K562 (cell line): ENCODE measurements around the gene NAPB. TPM values are rescaled to one million over a fixed set of nuclear protein-coding genes. Genes with fewer than 3 reads are reported as not detected.
A peak's percentile ranks its signal among the peaks of the same experiment; 100 is the strongest.

ENCODE experiments used
- EWSR1 ChIP-seq: fragments of 450-650 bp; IDR thresholded peaks from 2 replicates; pipeline ENCODE4 v1.6.1; 2018; ENCODE audit warnings: borderline replicate concordance, mild to moderate bottlenecking, low read depth, moderate library complexity; ENCODE audit not compliant: partially characterized antibody
- FOXP1 ChIP-seq: sonication (generic); formaldehyde crosslinking; IDR thresholded peaks from 2 replicates; pipeline ENCODE4 v1.8.0; 2022; ENCODE audit warnings: mild to moderate bottlenecking, missing genetic modification reagents
- HNRNPLL ChIP-seq: fragments of 200-400 bp; formaldehyde crosslinking; IDR thresholded peaks from 2 replicates; pipeline ENCODE4 v1.6.1; 2017; ENCODE audit warnings: low read length, low read depth, mild to moderate bottlenecking; ENCODE audit not compliant: poor library complexity, severe bottlenecking
- HNRNPUL1 ChIP-seq: fragments of 200-400 bp; formaldehyde crosslinking; IDR thresholded peaks from 2 replicates; pipeline ENCODE4 v1.6.1; 2017; ENCODE audit warnings: low read length
- IFI16 ChIP-seq: fragments of 250-450 bp; sonication (Bioruptor Pico); IDR thresholded peaks from 2 replicates; pipeline ENCODE4 v2.1.2; 2022; ENCODE audit warnings: mild to moderate bottlenecking, inconsistent platforms
- JUND ChIP-seq, 2 experiments: IDR thresholded peaks; 2 replicates in 1 of 2; 3 replicates in 1 of 2; pipeline ENCODE4 v1.6.1; 2011; ENCODE audit warnings: borderline replicate concordance in 2 of 2, low read depth in 2 of 2, low read length in 2 of 2, improper control_type of control experiment in 1 of 2, missing biosample characterization in 1 of 2, missing genetic modification characterization in 1 of 2, missing genetic modification reagents in 1 of 2
- KDM4B ChIP-seq, 2 experiments: fragments of 450-650 bp in 1 of 2; sonication (generic) in 1 of 2; IDR thresholded peaks; 2 replicates each; pipeline ENCODE4 v1.6.1; 2016 to 2017; ENCODE audit warnings: borderline replicate concordance in 2 of 2, antibody characterized with exemption in 1 of 2, low read depth in 1 of 2, mild to moderate bottlenecking in 1 of 2
- MEF2A ChIP-seq: IDR thresholded peaks from 2 replicates; pipeline ENCODE4 v1.6.1; 2011; ENCODE audit warnings: low read depth, mild to moderate bottlenecking, low read length, moderate library complexity; ENCODE audit not compliant: control insufficient read depth
- NCOA6 ChIP-seq: fragments of 450-650 bp; IDR thresholded peaks from 2 replicates; pipeline ENCODE4 v1.6.1; 2017; ENCODE audit warnings: mild to moderate bottlenecking
- NFIX ChIP-seq: fragments of 250-450 bp; sonication (Bioruptor Pico); IDR thresholded peaks from 2 replicates; pipeline ENCODE4 v1.4.0; 2020; ENCODE audit warnings: low read depth, mild to moderate bottlenecking, moderate library complexity
- RB1 ChIP-seq: fragments of 450-650 bp; IDR thresholded peaks from 2 replicates; pipeline ENCODE4 v1.6.1; 2017; ENCODE audit warnings: low read depth, mild to moderate bottlenecking
- SRF ChIP-seq, 2 experiments: fragments of 250-450, 450-650 bp in 1 of 2; sonication (Bioruptor Pico) in 1 of 2; sonication (generic) in 1 of 2; formaldehyde crosslinking; IDR thresholded peaks; 2 replicates each; pipeline versions ENCODE4 v1.5.0 to v1.5.1; 2020 to 2022; ENCODE audit warnings: mild to moderate bottlenecking in 1 of 2, missing genetic modification reagents in 1 of 2
- SRSF7 ChIP-seq: fragments of 200-400 bp; formaldehyde crosslinking; optimal IDR thresholded peaks from 2 replicates; pipeline ENCODE3; 2017; ENCODE audit warnings: mild to moderate bottlenecking, low read depth, low read length
- TARDBP ChIP-seq: fragments of 450-650 bp; IDR thresholded peaks from 2 replicates; pipeline ENCODE4 v1.6.1; 2016
- THRAP3 ChIP-seq: fragments of 450-650 bp; IDR thresholded peaks from 2 replicates; pipeline ENCODE4 v1.6.1; 2016; ENCODE audit warnings: mild to moderate bottlenecking, inconsistent platforms, borderline replicate concordance
- U2AF1 ChIP-seq: fragments of 200-400 bp; formaldehyde crosslinking; optimal IDR thresholded peaks from 2 replicates; pipeline ENCODE3; 2017; ENCODE audit warnings: mild to moderate bottlenecking, low read depth, low read length, moderate library complexity
- polyA plus RNA-seq, 8 experiments: library from polyadenylated mRNA; depleted of rRNA in 4 of 8; stranded (reverse) in 5 of 8; unstranded in 3 of 8; fragments of >200 nt; fragmentation: Nextera tagmentation in 2 of 8; fragmentation: Illumina TruSeq in 1 of 8; extraction: Ambion mirVana in 2 of 8; extraction: Trizol in 1 of 8; gene quantifications; 2 replicates each; pipeline versions ENCODE4 v1.2.1 to v1.2.3, GENCODE V29; 2011 to 2014; ENCODE audit warnings: inconsistent platforms in 1 of 8, missing spikeins in 1 of 8
- total RNA-seq, 7 experiments: library from RNA; depleted of rRNA in 6 of 7; stranded (reverse); fragments of >200 nt in 6 of 7; fragmentation: Illumina TruSeq in 2 of 7; extraction: Trizol in 2 of 7; gene quantifications; 2 replicates each; pipeline versions ENCODE4 v1.2.1 to v1.2.3, GENCODE V29; 2011 to 2021; ENCODE audit warnings: low replicate concordance in 1 of 7
- TF ChIP-seq, protein P1 (sequence below): sonication (generic); formaldehyde crosslinking; IDR thresholded peaks from 2 replicates; pipeline ENCODE4 v1.8.0; 2022; ENCODE audit warnings: missing genetic modification reagents, mild to moderate bottlenecking, moderate library complexity, borderline replicate concordance
- TF ChIP-seq, protein P2 (sequence below): fragments of 250-450 bp; sonication (Bioruptor Pico); IDR thresholded peaks from 2 replicates; pipeline ENCODE4 v1.5.0; 2022; ENCODE audit warnings: mild to moderate bottlenecking
- TF ChIP-seq, protein P3 (sequence below), 2 experiments: IDR thresholded peaks; 2 replicates each; pipeline ENCODE4 v1.6.1; 2011; ENCODE audit warnings: borderline replicate concordance in 1 of 2, control low read depth in 1 of 2, low read depth in 1 of 2, low read length in 1 of 2, mild to moderate bottlenecking in 1 of 2, mixed read lengths in 1 of 2, moderate library complexity in 1 of 2; ENCODE audit not compliant: insufficient read depth in 1 of 2, insufficient read length in 1 of 2, poor library complexity in 1 of 2, severe bottlenecking in 1 of 2; ENCODE audit errors: extremely low read depth in 1 of 2
- TF ChIP-seq, protein P4 (sequence below): fragments of 250-450 bp; sonication (Bioruptor Pico); IDR thresholded peaks from 2 replicates; pipeline ENCODE4 v1.4.0; 2020; ENCODE audit warnings: mild to moderate bottlenecking

Gene NAPB
- total and polyA plus RNA-seq, 9 of the 15 experiments (the other 6 are each of a cell fraction or from before 2014, with no cell fraction given): 1.4 to 7.7 (median 5.2) TPM

DNA sequence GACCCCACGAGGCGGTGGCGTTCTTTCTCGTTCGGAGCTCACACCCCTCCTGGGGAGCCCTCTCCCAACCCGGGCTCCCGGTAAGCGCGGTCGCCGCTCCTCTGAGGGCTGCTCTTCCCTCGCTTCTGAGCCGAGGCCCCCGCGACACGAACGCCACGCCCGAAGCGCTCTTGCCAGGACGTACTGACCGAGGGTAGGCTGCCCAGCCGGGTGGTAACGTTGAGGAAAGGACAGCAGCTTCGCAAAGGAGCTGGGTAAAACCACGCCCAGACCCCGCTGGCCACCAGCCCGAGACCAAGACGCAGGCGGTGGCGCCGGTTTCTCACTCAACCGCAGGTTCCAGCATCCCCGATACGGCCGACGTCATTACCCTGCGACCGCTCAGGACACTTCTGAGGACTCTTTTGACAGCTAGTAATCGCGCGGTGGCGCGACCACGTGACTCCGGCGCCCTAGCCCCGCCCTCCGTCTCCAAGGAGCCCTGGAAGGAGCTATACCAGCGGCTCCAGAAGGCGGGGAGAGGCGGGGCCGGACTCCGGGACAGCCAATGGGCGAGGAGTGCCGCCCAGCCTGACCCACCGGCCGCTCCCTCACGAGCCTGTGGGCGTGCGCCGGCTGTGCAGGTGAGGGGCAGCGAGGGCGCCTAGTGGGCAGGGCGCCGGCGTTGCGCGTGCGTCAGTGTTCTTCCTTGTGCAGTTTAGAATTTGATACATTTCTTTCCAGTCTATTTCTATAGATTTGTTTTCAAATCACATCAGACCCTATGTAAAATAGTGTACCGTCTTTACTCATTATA, 63.3 kb downstream of the NAPB start (continued):
- TF ChIP-seq, protein P1, sequence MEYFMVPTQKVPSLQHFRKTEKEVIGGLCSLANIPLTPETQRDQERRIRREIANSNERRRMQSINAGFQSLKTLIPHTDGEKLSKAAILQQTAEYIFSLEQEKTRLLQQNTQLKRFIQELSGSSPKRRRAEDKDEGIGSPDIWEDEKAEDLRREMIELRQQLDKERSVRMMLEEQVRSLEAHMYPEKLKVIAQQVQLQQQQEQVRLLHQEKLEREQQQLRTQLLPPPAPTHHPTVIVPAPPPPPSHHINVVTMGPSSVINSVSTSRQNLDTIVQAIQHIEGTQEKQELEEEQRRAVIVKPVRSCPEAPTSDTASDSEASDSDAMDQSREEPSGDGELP (CRISPR knock-in tag): peak; percentile 87
- TF ChIP-seq SRF (CRISPR knock-in tag; IDR thresholded peaks at IDR 0.05): 0 out of 4 replicates have a peak, but pooled peaks of 1 of the 2 experiments have one; percentile 39
- TF ChIP-seq NCOA6: no peak
- peak; percentile 29 for TF ChIP-seq HNRNPLL
- TF ChIP-seq IFI16: no peak
- TF ChIP-seq EWSR1: no peak
- TF ChIP-seq HNRNPUL1: no peak
- TF ChIP-seq RB1: no peak
- no peak for TF ChIP-seq U2AF1
- no peak for TF ChIP-seq THRAP3
- no peak for TF ChIP-seq KDM4B (IDR thresholded peaks at IDR 0.05; ENCODE audit: borderline replicate concordance in 2 of 2, low read depth in 1 of 2)
- TF ChIP-seq JUND (IDR thresholded peaks at IDR 0.05; ENCODE audit: borderline replicate concordance, low read depth, low read length): peak; percentile 39; the same call in 1 of the 2 replicates
- peak; percentile 19; the same call in 1 of the 3 replicates for TF ChIP-seq JUND (tag; IDR thresholded peaks at IDR 0.05; ENCODE audit: borderline replicate concordance, low read depth, low read length)
- no peak for TF ChIP-seq FOXP1 (CRISPR knock-in tag)
- TF ChIP-seq NFIX (CRISPR knock-in tag): no peak
- no peak for TF ChIP-seq SRSF7
- no peak for TF ChIP-seq MEF2A
- TF ChIP-seq, protein P2, sequence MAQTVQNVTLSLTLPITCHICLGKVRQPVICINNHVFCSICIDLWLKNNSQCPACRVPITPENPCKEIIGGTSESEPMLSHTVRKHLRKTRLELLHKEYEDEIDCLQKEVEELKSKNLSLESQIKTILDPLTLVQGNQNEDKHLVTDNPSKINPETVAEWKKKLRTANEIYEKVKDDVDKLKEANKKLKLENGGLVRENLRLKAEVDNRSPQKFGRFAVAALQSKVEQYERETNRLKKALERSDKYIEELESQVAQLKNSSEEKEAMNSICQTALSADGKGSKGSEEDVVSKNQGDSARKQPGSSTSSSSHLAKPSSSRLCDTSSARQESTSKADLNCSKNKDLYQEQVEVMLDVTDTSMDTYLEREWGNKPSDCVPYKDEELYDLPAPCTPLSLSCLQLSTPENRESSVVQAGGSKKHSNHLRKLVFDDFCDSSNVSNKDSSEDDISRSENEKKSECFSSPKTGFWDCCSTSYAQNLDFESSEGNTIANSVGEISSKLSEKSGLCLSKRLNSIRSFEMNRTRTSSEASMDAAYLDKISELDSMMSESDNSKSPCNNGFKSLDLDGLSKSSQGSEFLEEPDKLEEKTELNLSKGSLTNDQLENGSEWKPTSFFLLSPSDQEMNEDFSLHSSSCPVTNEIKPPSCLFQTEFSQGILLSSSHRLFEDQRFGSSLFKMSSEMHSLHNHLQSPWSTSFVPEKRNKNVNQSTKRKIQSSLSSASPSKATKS (CRISPR knock-in tag): no peak
- TF ChIP-seq, protein P3, sequence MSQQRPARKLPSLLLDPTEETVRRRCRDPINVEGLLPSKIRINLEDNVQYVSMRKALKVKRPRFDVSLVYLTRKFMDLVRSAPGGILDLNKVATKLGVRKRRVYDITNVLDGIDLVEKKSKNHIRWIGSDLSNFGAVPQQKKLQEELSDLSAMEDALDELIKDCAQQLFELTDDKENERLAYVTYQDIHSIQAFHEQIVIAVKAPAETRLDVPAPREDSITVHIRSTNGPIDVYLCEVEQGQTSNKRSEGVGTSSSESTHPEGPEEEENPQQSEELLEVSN (IDR thresholded peaks at IDR 0.05; ENCODE audit: borderline replicate concordance in 1 of 2, extremely low read depth in 1 of 2, insufficient read depth in 1 of 2, insufficient read length in 1 of 2, low read depth in 1 of 2, low read length in 1 of 2, poor library complexity in 1 of 2, severe bottlenecking in 1 of 2): peak in 1 of 2 experiments; percentile 22
- TF ChIP-seq, protein P4, sequence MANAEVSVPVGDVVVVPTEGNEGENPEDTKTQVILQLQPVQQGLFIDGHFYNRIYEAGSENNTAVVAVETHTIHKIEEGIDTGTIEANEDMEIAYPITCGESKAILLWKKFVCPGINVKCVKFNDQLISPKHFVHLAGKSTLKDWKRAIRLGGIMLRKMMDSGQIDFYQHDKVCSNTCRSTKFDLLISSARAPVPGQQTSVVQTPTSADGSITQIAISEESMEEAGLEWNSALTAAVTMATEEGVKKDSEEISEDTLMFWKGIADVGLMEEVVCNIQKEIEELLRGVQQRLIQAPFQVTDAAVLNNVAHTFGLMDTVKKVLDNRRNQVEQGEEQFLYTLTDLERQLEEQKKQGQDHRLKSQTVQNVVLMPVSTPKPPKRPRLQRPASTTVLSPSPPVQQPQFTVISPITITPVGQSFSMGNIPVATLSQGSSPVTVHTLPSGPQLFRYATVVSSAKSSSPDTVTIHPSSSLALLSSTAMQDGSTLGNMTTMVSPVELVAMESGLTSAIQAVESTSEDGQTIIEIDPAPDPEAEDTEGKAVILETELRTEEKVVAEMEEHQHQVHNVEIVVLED (CRISPR knock-in tag): peak; percentile 21; the same call in 1 of the 2 replicates
- 0 out of 2 replicates have a peak, but pooled peaks have one; percentile 31 for TF ChIP-seq TARDBP
